Measurements from ENCODE around the gene LRRC28.

LRRC28 gene

GRCh38 chr15:99424131-99424571 is 172.9 kb downstream of the LRRC28 start:
- DNase-seq: no peak

- peak; percentile 31 for DNase-seq
Measured at GRCh38 chr15:99424978-99425656, 173.8 kb downstream of the LRRC28 start.

GRCh38 chr15:99425657-99426301 is 174.5 kb downstream of the LRRC28 start:
- DNase-seq: no peak

- no peak for DNase-seq
Measured at GRCh38 chr15:99426431-99427105, 175.3 kb downstream of the LRRC28 start.

GRCh38 chr15:99427210-99427609 is 175.9 kb downstream of the LRRC28 start:
- DNase-seq: no peak

GRCh38 chr15:99427668-99428361 is 176.5 kb downstream of the LRRC28 start:
- no peak for DNase-seq

- DNase-seq: no peak
Measured at GRCh38 chr15:99429681-99430081, 178.4 kb downstream of the LRRC28 start.

- DNase-seq: no peak
Measured at GRCh38 chr15:99430881-99431401, 179.7 kb downstream of the LRRC28 start.

GRCh38 chr15:99431661-99432091 is 180.4 kb downstream of the LRRC28 start:
- no peak for DNase-seq

GRCh38 chr15:99432271-99433025 is 181.2 kb downstream of the LRRC28 start:
- DNase-seq: no peak

- DNase-seq: no peak
Measured at GRCh38 chr15:99433026-99433756, 181.9 kb downstream of the LRRC28 start.

GRCh38 chr15:99433757-99434450 is 182.6 kb downstream of the LRRC28 start:
- DNase-seq: no peak

- DNase-seq: no peak
Measured at GRCh38 chr15:99434506-99435112, 183.3 kb downstream of the LRRC28 start.

GRCh38 chr15:99435113-99435695 is 183.9 kb downstream of the LRRC28 start:
- DNase-seq: no peak

GRCh38 chr15:99435877-99436541 is 184.7 kb downstream of the LRRC28 start:
- no peak for DNase-seq

GRCh38 chr15:99436542-99437314 is 185.4 kb downstream of the LRRC28 start:
- no peak for DNase-seq

GRCh38 chr15:99437315-99438223 is 186.3 kb downstream of the LRRC28 start:
- no peak for DNase-seq

- DNase-seq: no peak
Measured at GRCh38 chr15:99438224-99438585, 186.9 kb downstream of the LRRC28 start.
